ENCODE data around the gene SF3B3.
"Not testable (repeated sequence)": the region's sequence is repeated elsewhere in the genome, so short reads cannot be mapped to it uniquely, and the experiment has no call there.

The SF3B3 gene

GRCh38 chr16:70592106-70592571 is 68.5 kb downstream of the SF3B3 start:
- no peak for DNase-seq

DNA sequence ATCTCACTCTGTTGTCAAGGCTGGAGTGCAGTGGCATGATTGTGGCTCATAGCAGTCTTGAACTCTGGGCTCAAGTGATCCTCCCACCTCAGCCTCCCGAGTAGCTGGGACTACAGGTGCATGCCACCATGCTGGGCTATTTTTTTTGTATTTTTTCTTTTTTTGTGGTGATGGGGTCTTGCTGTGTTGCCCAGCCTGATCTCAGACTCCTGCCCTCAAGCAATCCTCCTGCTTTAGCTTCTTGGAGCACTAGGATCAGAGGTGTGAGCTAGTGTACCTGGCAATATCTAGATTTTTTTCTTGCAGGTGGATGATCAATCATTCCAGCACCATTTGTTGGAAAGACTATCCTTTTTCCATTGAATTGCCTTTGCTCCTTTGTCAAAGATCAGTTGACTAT is 69.9 kb downstream of the SF3B3 start:
- DNase-seq = no peak

- no peak for DNase-seq
Measured at GRCh38 chr16:70594569-70594968, 71.0 kb downstream of the SF3B3 start.

DNA sequence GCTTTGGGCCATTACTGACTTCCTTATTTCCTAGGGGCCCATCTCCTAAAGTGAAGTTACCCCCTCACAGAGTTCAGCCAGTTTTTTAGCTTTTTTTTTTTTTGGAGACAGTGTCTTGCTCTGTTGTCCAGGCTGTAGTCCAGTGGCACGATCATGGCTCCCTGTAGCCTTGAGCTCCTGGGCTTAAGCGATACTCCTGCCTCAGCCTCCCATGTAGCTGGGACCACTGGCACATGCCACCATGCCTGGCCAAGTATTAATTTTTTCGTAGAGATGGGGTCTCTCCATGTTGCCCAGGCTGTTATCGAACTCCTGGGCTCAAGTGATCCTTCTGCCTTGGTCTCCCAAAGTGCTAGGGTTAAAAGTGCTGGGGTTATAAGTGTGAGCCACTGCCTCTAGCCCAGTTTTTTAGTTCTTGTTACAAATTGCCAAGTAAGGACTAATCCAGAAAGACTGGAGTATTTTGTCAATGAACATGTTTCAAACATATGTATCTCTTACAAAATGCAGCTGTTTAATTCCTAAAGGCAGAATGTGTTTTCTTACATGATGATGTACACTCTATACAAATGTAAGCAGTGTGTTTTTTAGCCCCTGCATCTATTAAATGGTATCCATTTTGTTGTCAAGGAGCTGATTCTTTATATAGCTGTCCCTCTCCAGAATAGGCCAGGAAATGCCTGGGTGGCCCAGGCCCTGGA is 73.7 kb downstream of the SF3B3 start:
- DNase-seq = no peak

DNA sequence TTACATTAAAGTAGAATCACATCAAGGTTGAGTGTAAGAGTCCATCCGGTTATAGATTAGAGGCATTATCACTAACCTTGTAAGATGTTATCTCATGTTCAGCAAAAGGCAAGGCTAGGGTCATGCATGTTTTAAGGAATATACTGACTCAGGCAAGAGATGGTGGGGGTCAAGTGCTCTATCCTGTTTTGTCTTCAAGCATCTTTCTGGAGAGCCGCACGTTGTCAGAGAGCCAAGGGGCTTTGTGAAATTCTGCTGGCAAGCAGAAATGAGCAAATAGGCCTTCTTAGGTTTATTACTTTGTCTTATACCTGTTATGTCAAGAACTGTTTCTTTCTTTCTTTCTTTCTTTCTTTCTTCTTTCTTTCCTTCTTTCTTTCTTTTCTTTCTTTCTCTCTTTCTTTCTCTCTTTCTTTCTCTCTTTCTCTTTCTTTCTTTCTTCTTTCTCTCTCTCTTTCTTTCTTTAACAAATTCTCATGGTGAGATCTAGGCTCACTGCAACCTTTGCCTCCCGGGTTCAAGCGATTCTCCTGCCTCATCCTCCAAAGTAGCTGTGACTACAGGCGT is 75.4 kb downstream of the SF3B3 start:
- DNase-seq = no peak

GRCh38 chr16:70600730-70601129 is 77.1 kb downstream of the SF3B3 start:
- DNase-seq = no peak

GRCh38 chr16:70601576-70602575 is 78.3 kb downstream of the SF3B3 start:
- DNase-seq = no peak

DNA sequence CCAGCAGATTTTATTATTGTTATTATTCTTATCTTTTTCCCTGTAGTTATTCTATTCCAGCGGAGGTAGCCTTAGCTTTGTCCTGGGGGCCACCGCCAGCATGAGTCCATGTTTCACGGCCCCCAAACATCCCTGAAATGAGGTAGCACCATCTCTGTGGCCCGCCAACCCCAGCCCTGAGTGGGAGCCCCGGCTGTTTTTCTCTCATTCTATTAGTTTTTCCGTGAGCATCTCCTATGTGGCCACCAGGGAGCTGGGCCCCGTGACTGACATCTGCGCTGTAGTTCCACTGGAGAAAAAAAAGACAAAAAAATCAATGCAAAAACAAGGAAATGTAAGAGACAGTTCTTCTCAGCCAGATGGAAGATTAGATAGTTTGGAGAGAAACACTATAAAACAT is 79.2 kb downstream of the SF3B3 start:
- DNase-seq = no peak

DNA sequence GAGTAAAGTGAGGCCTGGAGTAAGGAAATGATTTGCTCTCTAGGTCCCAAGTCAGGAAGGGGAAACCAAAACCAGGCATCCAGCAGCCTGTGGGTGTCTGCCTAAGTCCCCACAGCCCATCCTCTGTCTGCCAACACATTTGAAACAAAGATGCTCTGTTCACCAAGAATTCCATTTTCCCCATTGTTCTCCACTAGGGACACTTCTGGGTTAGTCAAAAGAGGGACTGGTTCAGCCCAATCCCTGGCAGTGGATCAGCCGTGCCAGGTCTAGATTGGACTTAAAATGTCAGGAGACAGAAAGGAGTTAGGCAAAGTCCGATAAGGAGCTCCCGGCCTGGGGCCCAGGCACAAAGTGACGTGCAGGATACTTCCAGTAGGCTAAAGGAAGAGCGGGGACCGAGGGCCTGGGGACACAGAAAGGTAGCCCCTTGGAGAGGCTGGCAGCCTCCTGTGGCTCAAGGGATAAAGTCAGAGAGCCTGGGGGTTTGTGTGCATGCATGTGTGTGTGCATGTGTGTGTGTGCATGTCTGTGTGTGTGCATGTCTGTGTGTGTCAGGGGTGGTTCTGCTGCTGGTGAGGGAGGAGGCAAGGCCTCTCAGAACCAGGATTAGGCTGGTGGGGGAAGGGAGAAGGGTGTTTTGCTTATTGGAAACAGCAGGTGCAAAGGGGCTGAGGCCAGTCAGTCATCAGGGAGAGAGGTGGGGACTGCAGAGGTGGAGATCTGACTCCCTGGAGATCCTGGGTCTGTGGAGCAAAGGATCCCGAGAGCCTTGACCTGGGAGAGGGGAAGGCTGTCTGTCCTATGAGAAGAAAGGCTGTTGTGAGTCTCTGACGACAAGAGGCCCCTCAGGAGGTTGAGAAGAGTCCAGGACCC is 81.0 kb downstream of the SF3B3 start:
- no peak for DNase-seq

DNA sequence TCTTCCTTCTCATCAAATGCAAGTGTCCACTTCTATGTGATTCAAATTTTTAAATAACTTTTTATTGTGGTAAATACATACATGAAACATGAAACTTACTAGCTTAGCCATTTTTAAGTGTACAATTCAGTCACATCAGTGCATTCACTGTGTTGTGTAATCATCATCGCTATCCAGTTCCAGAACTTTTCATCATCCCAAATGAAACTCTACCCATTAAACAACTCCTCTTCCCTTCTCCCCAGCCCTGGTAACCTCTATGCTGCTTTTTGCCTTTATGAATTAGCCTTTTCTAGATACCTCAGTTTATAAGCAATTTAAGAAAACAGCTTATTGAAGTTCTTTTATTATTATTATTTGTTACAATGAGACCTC is 81.7 kb downstream of the SF3B3 start:
- no peak for DNase-seq

- DNase-seq = no peak
Measured at GRCh38 chr16:70608521-70608920, 84.9 kb downstream of the SF3B3 start.

GRCh38 chr16:70610273-70611223 is 86.9 kb downstream of the SF3B3 start:
- DNase-seq = no peak

DNA sequence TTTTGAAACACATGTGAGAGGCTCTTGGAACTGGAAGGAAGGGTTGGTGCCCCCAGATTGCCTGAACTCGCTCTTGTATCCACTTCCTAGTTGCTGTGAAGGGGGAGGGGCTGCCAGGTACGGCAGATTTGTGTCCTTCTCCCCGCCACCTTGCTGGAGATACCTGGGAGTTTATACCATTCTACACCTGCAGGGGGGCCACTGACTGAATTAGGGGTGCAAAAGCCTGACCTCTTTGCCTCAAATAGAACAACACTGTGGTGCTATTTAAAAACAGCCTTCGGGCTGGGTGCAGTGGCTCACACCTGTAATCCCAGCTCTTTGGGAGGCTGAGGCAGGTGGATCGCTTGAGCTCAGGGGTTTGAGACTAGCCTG is 87.6 kb downstream of the SF3B3 start:
- no peak for DNase-seq

DNA sequence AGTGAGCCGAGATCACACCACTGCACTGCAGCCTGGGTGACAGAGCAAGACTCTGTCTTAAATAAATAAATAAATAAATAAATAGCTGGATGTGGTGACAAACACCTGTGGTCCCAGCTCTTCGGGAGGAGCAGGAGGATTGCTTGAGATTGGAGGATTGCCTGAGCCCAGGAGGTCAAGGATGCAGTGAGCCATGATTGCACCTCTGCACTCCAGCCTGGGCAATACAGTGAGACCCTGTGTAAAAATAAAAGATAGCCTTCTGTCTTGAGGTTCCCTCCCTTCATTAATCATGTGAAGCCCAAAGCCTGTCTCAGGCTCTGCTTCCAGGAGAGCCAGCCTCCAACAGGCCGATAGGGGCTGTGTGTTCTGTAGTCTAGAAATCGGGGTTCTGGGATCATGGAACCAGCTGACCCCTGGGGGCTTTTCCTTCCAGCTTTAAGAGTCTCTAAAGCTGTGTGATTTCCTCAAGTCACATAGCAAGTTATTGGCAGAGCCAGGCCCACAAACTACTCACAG is 88.2 kb downstream of the SF3B3 start:
- no peak for DNase-seq

GRCh38 chr16:70612931-70613330 is 89.3 kb downstream of the SF3B3 start:
- DNase-seq = no peak

DNA sequence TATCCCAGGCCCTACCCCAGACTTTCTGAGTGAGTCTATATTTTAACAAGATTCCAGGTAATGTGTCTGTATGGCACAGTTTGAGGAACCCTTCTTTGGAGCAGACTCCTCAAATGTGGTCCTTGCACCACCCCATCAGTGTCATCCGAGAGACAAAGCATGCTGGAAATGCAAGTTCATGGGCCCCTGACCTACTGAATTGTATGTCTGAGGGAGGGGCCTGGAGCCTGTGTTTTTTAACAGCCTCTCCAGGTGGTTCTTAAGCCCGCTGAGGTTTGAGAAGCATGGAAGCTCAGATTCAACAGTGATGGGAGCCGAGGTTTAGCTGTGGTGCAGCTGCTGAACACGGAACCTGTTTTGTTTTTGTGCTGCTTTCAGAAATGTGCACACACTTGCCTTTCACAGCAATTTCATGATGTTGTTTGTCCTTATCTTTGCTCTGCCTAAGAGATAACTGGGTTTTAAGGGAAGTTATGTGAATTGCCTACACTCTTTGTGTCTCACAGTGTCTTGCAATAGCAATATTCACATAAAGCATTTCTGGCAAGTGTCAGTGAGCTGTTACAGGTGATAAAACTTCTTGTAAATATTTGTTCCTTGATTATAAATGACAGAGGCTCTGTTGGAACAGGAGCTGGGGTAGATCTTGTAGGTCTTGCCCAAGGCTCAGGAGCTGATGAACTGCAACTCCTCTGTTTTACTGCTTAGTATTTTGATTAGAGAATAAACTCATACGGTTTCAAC is 90.8 kb downstream of the SF3B3 start:
- DNase-seq = no peak

GRCh38 chr16:70615945-70616344 is 92.3 kb downstream of the SF3B3 start:
- DNase-seq = no peak

DNA sequence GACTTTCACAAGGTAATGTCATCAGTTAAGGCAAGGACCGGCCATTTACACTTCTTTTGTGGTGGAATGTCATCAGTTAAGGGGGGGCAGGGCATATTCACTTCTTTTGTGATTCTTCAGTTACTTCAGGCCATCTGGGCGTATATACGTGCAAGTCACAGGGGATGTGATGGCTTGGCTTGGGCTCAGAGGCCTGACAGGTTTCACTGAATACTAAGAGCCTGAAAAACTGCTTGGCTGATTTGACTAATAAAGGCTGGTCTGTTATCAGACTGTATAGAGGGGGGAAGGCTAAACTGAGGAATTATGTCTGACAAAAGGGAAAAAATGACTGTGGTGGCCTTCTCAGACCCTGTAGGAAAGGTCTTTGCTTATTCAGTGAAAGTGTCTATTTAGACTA is 98.2 kb downstream of the SF3B3 start:
- not testable (repeated sequence) for DNase-seq
